Activated T-helper 9 cell treated with anti-CD3 and anti-CD28 coated beads, Interleukin-2, amount 50 U/mL, for 16 hours (primary cell): ENCODE measurements around the gene HSD17B4.
A peak's percentile ranks its signal among the peaks of the same experiment; 100 is the strongest.
"Not testable (repeated sequence)": the region's sequence is repeated elsewhere in the genome, so short reads cannot be mapped to it uniquely, and the experiment has no call there.

Source experiments
- DNase-seq: peaks from one replicate; pipeline ENCODE4 v3.0.0-alpha.2; 2020; ENCODE audit warnings: low read depth

The HSD17B4 gene

GRCh38 chr5:119432674-119433237 is 19.5 kb upstream of the HSD17B4 start:
- DNase-seq: not testable (repeated sequence)

- peak; percentile 49 for DNase-seq
These were observed 16.7 kb upstream of the HSD17B4 start for GRCh38 chr5:119435436-119436132.

GRCh38 chr5:119437785-119438586 is 14.3 kb upstream of the HSD17B4 start:
- not testable (repeated sequence) for DNase-seq

GRCh38 chr5:119438587-119438917 is 13.7 kb upstream of the HSD17B4 start:
- not testable (repeated sequence) for DNase-seq

GRCh38 chr5:119439140-119439631 is 13.1 kb upstream of the HSD17B4 start:
- no peak for DNase-seq

GRCh38 chr5:119439632-119440031 is 12.7 kb upstream of the HSD17B4 start:
- DNase-seq: not testable (repeated sequence)

GRCh38 chr5:119444643-119445042 is 7.7 kb upstream of the HSD17B4 start:
- DNase-seq: not testable (repeated sequence)

GRCh38 chr5:119445544-119445943 is 6.8 kb upstream of the HSD17B4 start:
- DNase-seq: no peak

- DNase-seq: no peak
These were observed 2.4 kb upstream of the HSD17B4 start for GRCh38 chr5:119449882-119450281.

- DNase-seq: not testable (repeated sequence)
These were observed 1.7 kb upstream of the HSD17B4 start for GRCh38 chr5:119450627-119451026.

GRCh38 chr5:119451561-119451960 is 736 bp upstream of the HSD17B4 start:
- DNase-seq: no peak

GRCh38 chr5:119452060-119452372 is 281 bp upstream of the HSD17B4 start:
- DNase-seq: no peak

GRCh38 chr5:119453040-119453373 is 710 bp downstream of the HSD17B4 start:
- DNase-seq: no peak

GRCh38 chr5:119454171-119454570 is 1.9 kb downstream of the HSD17B4 start:
- DNase-seq: no peak

GRCh38 chr5:119458911-119459632 is 6.8 kb downstream of the HSD17B4 start:
- DNase-seq: no peak

- DNase-seq: no peak
These were observed 13.3 kb downstream of the HSD17B4 start for GRCh38 chr5:119465640-119466039.

- DNase-seq: no peak
These were observed 16.0 kb downstream of the HSD17B4 start for GRCh38 chr5:119468286-119468685.

- DNase-seq: no peak
These were observed 17.9 kb downstream of the HSD17B4 start for GRCh38 chr5:119470105-119470763.

- DNase-seq: no peak
These were observed 18.7 kb downstream of the HSD17B4 start for GRCh38 chr5:119470851-119471451.

GRCh38 chr5:119473241-119473640 is 20.9 kb downstream of the HSD17B4 start:
- no peak for DNase-seq

- no peak for DNase-seq
These were observed 24.0 kb downstream of the HSD17B4 start for GRCh38 chr5:119476341-119476740.

GRCh38 chr5:119478781-119479180 is 26.5 kb downstream of the HSD17B4 start:
- no peak for DNase-seq
